Activated T-helper 2 cell treated with anti-CD3 and anti-CD28 coated beads, Interferon-gamma antibody, Interleukin-2, Interleukin-4, amounts not matched to agents 10 μg/mL and 5 μg/mL and 100 μg/mL, durations not matched to agents 14 hours and 24 hours and 36 hours (primary cell): ENCODE results near the gene RIMBP2. TPM values are rescaled to one million over a fixed set of nuclear protein-coding genes. Genes with fewer than 3 reads are reported as not detected.

Source experiments
- DNase-seq: peaks from one replicate; pipeline ENCODE4 v3.0.0; 2021; ENCODE audit warnings: low spot score
- H3K27ac Mint-ChIP-seq: one replicate; pipeline ENCODE4 v1.8.0; 2021; ENCODE audit warnings: mixed read lengths
- H3K27me3 Mint-ChIP-seq: one replicate; pipeline ENCODE4 v1.8.0; 2021; ENCODE audit warnings: low read depth, mixed read lengths
- H3K36me3 Mint-ChIP-seq: one replicate; pipeline ENCODE4 v1.8.0; 2021; ENCODE audit warnings: low read depth, mixed read lengths
- H3K4me1 Mint-ChIP-seq: one replicate; pipeline ENCODE4 v1.8.0; 2021; ENCODE audit warnings: low read depth, mixed read lengths
- H3K4me3 Mint-ChIP-seq: one replicate; pipeline ENCODE4 v1.8.0; 2021; ENCODE audit warnings: low read depth, mild to moderate bottlenecking, moderate library complexity, mixed read lengths
- H3K9me3 Mint-ChIP-seq: one replicate; pipeline ENCODE4 v1.8.0; 2021; ENCODE audit warnings: mixed read lengths
- intact Hi-C: fragments of 100-400 bp; cut with micrococcal nuclease; formaldehyde crosslinking; loops from one replicate; pipeline ENCODE4 v1.15.1; 2023
- total RNA-seq: library from RNA; stranded (reverse); gene quantifications from 2 replicates; pipeline ENCODE4 v1.2.3, GENCODE V29; 2022

Gene RIMBP2
- total RNA-seq, 1 donor from 2014 or later, result not detected

- Mint-ChIP-seq H3K4me1 (no peaks in the 10 kb centered on the region), H3K27ac (no peak overlapping the region), H3K4me3 (no peak overlapping the region), H3K27me3 (no peaks in the 10 kb centered on the region), H3K36me3 (no peaks in the 10 kb centered on the region), H3K9me3 (no peaks in the 10 kb centered on the region)
- no peak for DNase-seq
- intact Hi-C loops, result no loop called here
These were observed 211.8 kb downstream of the RIMBP2 start for GRCh38 chr12:130504110-130504839.

- no peak overlapping the region for H3K27ac Mint-ChIP-seq
- H3K4me1 Mint-ChIP-seq, result no peaks in the 10 kb centered on the region
- no peak overlapping the region for H3K4me3 Mint-ChIP-seq
- H3K9me3 Mint-ChIP-seq, result no peaks in the 10 kb centered on the region
- no peaks in the 10 kb centered on the region for H3K36me3 Mint-ChIP-seq
- H3K27me3 Mint-ChIP-seq, result no peaks in the 10 kb centered on the region
- intact Hi-C loops, result no loop called here
- DNase-seq, result no peak
These were observed 214.3 kb downstream of the RIMBP2 start for GRCh38 chr12:130501821-130502220.

- Mint-ChIP-seq H3K4me1 (no peaks in the 10 kb centered on the region), H3K9me3 (no peaks in the 10 kb centered on the region), H3K27ac (no peak overlapping the region), H3K27me3 (no peaks in the 10 kb centered on the region), H3K4me3 (no peak overlapping the region), H3K36me3 (no peaks in the 10 kb centered on the region)
- intact Hi-C loops, result no loop called here
- no peak for DNase-seq
These were observed 215.2 kb downstream of the RIMBP2 start for GRCh38 chr12:130500835-130501330.

GRCh38 chr12:130499474-130499873 is 216.6 kb downstream of the RIMBP2 start:
- Mint-ChIP-seq H3K4me3 (no peak overlapping the region), H3K9me3 (no peaks in the 10 kb centered on the region), H3K27me3 (no peaks in the 10 kb centered on the region), H3K4me1 (no peaks in the 10 kb centered on the region), H3K27ac (no peak overlapping the region), H3K36me3 (no peaks in the 10 kb centered on the region)
- intact Hi-C loops, result no loop called here
- no peak for DNase-seq

- no peak for DNase-seq
- Mint-ChIP-seq H3K36me3 (no peaks in the 10 kb centered on the region), H3K4me1 (no peaks in the 10 kb centered on the region), H3K9me3 (no peaks in the 10 kb centered on the region), H3K4me3 (no peak overlapping the region), H3K27ac (no peak overlapping the region), H3K27me3 (no peaks in the 10 kb centered on the region)
- intact Hi-C loops, result no loop called here
These were observed 217.3 kb downstream of the RIMBP2 start for GRCh38 chr12:130498589-130499385.

- H3K36me3 Mint-ChIP-seq, result no peaks in the 10 kb centered on the region
- intact Hi-C loops, result no loop called here
These were observed 218.1 kb downstream of the RIMBP2 start for GRCh38 chr12:130497991-130498390.

GRCh38 chr12:130497321-130497720 is 218.8 kb downstream of the RIMBP2 start:
- no peak for DNase-seq
- intact Hi-C loops, result no loop called here
- H3K4me3 Mint-ChIP-seq, result no peak overlapping the region
- H3K9me3 Mint-ChIP-seq, result no peaks in the 10 kb centered on the region
- no peak overlapping the region for H3K27ac Mint-ChIP-seq
- H3K36me3 Mint-ChIP-seq, result no peaks in the 10 kb centered on the region
- no peaks in the 10 kb centered on the region for H3K4me1 Mint-ChIP-seq
- no peaks in the 10 kb centered on the region for H3K27me3 Mint-ChIP-seq

More at GRCh38 chr12:130497991-130498390, 218.1 kb downstream of the RIMBP2 start:
- Mint-ChIP-seq H3K27ac (no peak overlapping the region), H3K4me1 (no peaks in the 10 kb centered on the region), H3K9me3 (no peaks in the 10 kb centered on the region), H3K27me3 (no peaks in the 10 kb centered on the region), H3K4me3 (no peak overlapping the region)
- no peak for DNase-seq

GRCh38 chr12:130496516-130497120 is 219.5 kb downstream of the RIMBP2 start:
- Mint-ChIP-seq H3K27me3 (no peaks in the 10 kb centered on the region), H3K9me3 (no peaks in the 10 kb centered on the region), H3K36me3 (no peaks in the 10 kb centered on the region)

GRCh38 chr12:130495156-130495555 is 220.9 kb downstream of the RIMBP2 start:
- Mint-ChIP-seq H3K4me1 (no peaks in the 10 kb centered on the region), H3K4me3 (no peak overlapping the region), H3K27me3 (no peaks in the 10 kb centered on the region), H3K9me3 (no peaks in the 10 kb centered on the region), H3K27ac (no peak overlapping the region), H3K36me3 (no peaks in the 10 kb centered on the region)
- no peak for DNase-seq
- intact Hi-C loops, result no loop called here

More at GRCh38 chr12:130496516-130497120, 219.5 kb downstream of the RIMBP2 start:
- H3K27ac Mint-ChIP-seq, result no peak overlapping the region
- intact Hi-C loops, result no loop called here
- no peaks in the 10 kb centered on the region for H3K4me1 Mint-ChIP-seq
- H3K4me3 Mint-ChIP-seq, result no peak overlapping the region
- no peak for DNase-seq

- Mint-ChIP-seq H3K27ac (no peak overlapping the region), H3K27me3 (no peaks in the 10 kb centered on the region), H3K4me3 (no peak overlapping the region), H3K36me3 (no peaks in the 10 kb centered on the region), H3K4me1 (no peaks in the 10 kb centered on the region), H3K9me3 (no peaks in the 10 kb centered on the region)
- DNase-seq, result no peak
- intact Hi-C loops, result no loop called here
These were observed 221.4 kb downstream of the RIMBP2 start for GRCh38 chr12:130494736-130495135.

GRCh38 chr12:130493951-130494350 is 222.1 kb downstream of the RIMBP2 start:
- Mint-ChIP-seq H3K9me3 (no peaks in the 10 kb centered on the region), H3K27ac (no peak overlapping the region), H3K36me3 (no peaks in the 10 kb centered on the region), H3K4me1 (no peaks in the 10 kb centered on the region), H3K4me3 (no peak overlapping the region), H3K27me3 (no peaks in the 10 kb centered on the region)
- DNase-seq, result no peak
- intact Hi-C loops, result no loop called here

GRCh38 chr12:130491421-130492357 is 224.4 kb downstream of the RIMBP2 start:
- intact Hi-C loops, result no loop called here
- no peak overlapping the region for H3K27ac Mint-ChIP-seq
- H3K4me3 Mint-ChIP-seq, result no peak overlapping the region
- no peak for DNase-seq
- H3K9me3 Mint-ChIP-seq, result no peaks in the 10 kb centered on the region
- no peaks in the 10 kb centered on the region for H3K4me1 Mint-ChIP-seq
- H3K36me3 Mint-ChIP-seq, result no peaks in the 10 kb centered on the region
- no peaks in the 10 kb centered on the region for H3K27me3 Mint-ChIP-seq
